Keratinocyte (primary cell): ENCODE data around the gene MGLL. TPM values are rescaled to one million over a fixed set of nuclear protein-coding genes. Genes with fewer than 3 reads are reported as not detected.
A peak's percentile ranks its signal among the peaks of the same experiment; 100 is the strongest.

ENCODE experiments used
- DNase-seq: peaks from one replicate; pipeline ENCODE4 v3.0.0-alpha.2; 2011; ENCODE audit warnings: low read depth, missing footprints, low spot score
- FAIRE-seq: peaks from 2 replicates; lab custom pipeline; 2011; peaks lifted over from hg19 to GRCh38; lab: Jason Lieb, UNC
- H2AFZ ChIP-seq: 2 replicates; pipeline ENCODE4 v1.6.0; 2012; ENCODE audit warnings: low read length, control low read depth, inconsistent platforms; ENCODE audit not compliant: control insufficient read depth
- H3K27ac ChIP-seq: 2 replicates; pipeline ENCODE4 v1.5.1; 2011; ENCODE audit warnings: low read length; ENCODE audit not compliant: control insufficient read depth, insufficient read depth
- H3K27me3 ChIP-seq: 3 replicates; pipeline ENCODE4 v1.6.0; 2011; ENCODE audit warnings: low read length; ENCODE audit not compliant: control insufficient read depth, insufficient read depth; ENCODE audit errors: extremely low read depth
- H3K36me3 ChIP-seq, 2 experiments: 2 replicates in 1 of 2; 3 replicates in 1 of 2; pipeline ENCODE4 v1.5.1; 2011; ENCODE audit warnings: low read length in 2 of 2, mild to moderate bottlenecking in 1 of 2; ENCODE audit not compliant: control insufficient read depth in 2 of 2, insufficient read depth in 2 of 2; ENCODE audit errors: extremely low read depth in 1 of 2
- H3K4me1 ChIP-seq: 3 replicates; pipeline ENCODE4 v1.5.1; 2011; ENCODE audit warnings: low read length; ENCODE audit not compliant: control insufficient read depth, insufficient read depth; ENCODE audit errors: extremely low read depth
- H3K4me2 ChIP-seq: 3 replicates; pipeline ENCODE4 v1.6.0; 2011; ENCODE audit warnings: low read depth, low read length; ENCODE audit not compliant: control insufficient read depth, insufficient read depth; ENCODE audit errors: extremely low read depth
- H3K4me3 ChIP-seq, 3 experiments: fragments of 200-600 bp in 1 of 3; sonication (generic) in 1 of 3; 2 replicates in 2 of 3; 3 replicates in 1 of 3; pipeline ENCODE4 v1.5.1; 2011 to 2016; ENCODE audit warnings: low read length in 3 of 3, mild to moderate bottlenecking in 3 of 3, control low read depth in 2 of 3, inconsistent platforms in 1 of 3, low read depth in 1 of 3, mixed read lengths in 1 of 3, mixed run types in 1 of 3, moderate library complexity in 1 of 3; ENCODE audit not compliant: control insufficient read depth in 2 of 3, insufficient read depth in 2 of 3; ENCODE audit errors: extremely low read depth in 1 of 3
- H3K79me2 ChIP-seq: 2 replicates; pipeline ENCODE4 v1.6.0; 2012; ENCODE audit warnings: low read length; ENCODE audit not compliant: control insufficient read depth, insufficient read depth
- H3K9ac ChIP-seq: 3 replicates; pipeline ENCODE4 v1.6.0; 2011; ENCODE audit warnings: low read length; ENCODE audit not compliant: control insufficient read depth, insufficient read depth; ENCODE audit errors: extremely low read depth
- H3K9me1 ChIP-seq: 3 replicates; pipeline ENCODE4 v1.6.0; 2011; ENCODE audit warnings: low read length; ENCODE audit not compliant: control insufficient read depth, insufficient read depth; ENCODE audit errors: extremely low read depth
- H3K9me3 ChIP-seq: 2 replicates; pipeline ENCODE4 v1.5.1; 2012; ENCODE audit warnings: low read depth, low read length; ENCODE audit not compliant: control insufficient read depth
- H4K20me1 ChIP-seq: 3 replicates; pipeline ENCODE4 v1.6.0; 2011; ENCODE audit warnings: low read length; ENCODE audit not compliant: control insufficient read depth, insufficient read depth; ENCODE audit errors: extremely low read depth
- CTCF ChIP-seq, 3 experiments: IDR thresholded peaks in 1 of 3; conservative IDR thresholded peaks in 1 of 3; optimal IDR thresholded peaks in 1 of 3; 2 replicates in 2 of 3; 3 replicates in 1 of 3; pipeline versions ENCODE3 to v1.5.1; 2011; ENCODE audit warnings: low read length in 3 of 3, mild to moderate bottlenecking in 3 of 3, moderate library complexity in 2 of 3, control low read depth in 1 of 3, inconsistent platforms in 1 of 3; ENCODE audit not compliant: insufficient read depth in 2 of 3; ENCODE audit errors: extremely low read depth in 1 of 3
- EZH2 ChIP-seq: IDR thresholded peaks from one replicate; pipeline ENCODE4 v1.6.1; 2012; ENCODE audit warnings: inconsistent platforms, mild to moderate bottlenecking, low read length, moderate library complexity
- dilution Hi-C: fragments of 300-500 bp; cut with MboI; formaldehyde crosslinking; loops from one replicate; pipeline ENCODE4 v1.7.0; 2020; ENCODE audit warnings: low sequenced_read_pairs; ENCODE audit not compliant: extremely low pct_ligation_motif_present
- polyA plus RNA-seq, 5 experiments: library from polyadenylated mRNA; depleted of rRNA in 3 of 5; stranded (reverse) in 3 of 5; stranded (forward) in 1 of 5; unstranded in 1 of 5; fragments of >200 nt; gene quantifications; 1 replicate in 1 of 5; 2 replicates in 3 of 5; 3 replicates in 1 of 5; pipeline versions ENCODE4 v1.2.1 to v1.2.3, GENCODE V29; 2011 to 2012; ENCODE audit warnings: missing spikeins in 2 of 5, low read depth in 1 of 5, low replicate concordance in 1 of 5

The MGLL gene
- polyA plus RNA-seq, 1 donor (not counting 4 experiments of a cell fraction or from before 2014, with no cell fraction given), result 17.8 TPM

GRCh38 chr3:127858521-127858920 is 36.2 kb upstream of the MGLL start:
- H3K9ac ChIP-seq, result no peak overlapping the region
- no peak for FAIRE-seq

GRCh38 chr3:127857333-127857732 is 35.0 kb upstream of the MGLL start:
- H3K9me1 ChIP-seq, result no peaks in the 10 kb centered on the region
- no peak overlapping the region for H3K9ac ChIP-seq
- H3K27me3 ChIP-seq, result peaks cover 7% of the 10 kb centered on the region
- no peaks in the 10 kb centered on the region for H3K4me1 ChIP-seq
- H2AFZ ChIP-seq, result no peak overlapping the region
- DNase-seq, result no peak
- no peaks in the 10 kb centered on the region for H3K79me2 ChIP-seq
- FAIRE-seq, result no peak
- no peak overlapping the region for H3K27ac ChIP-seq
- H3K36me3 ChIP-seq, result no peaks in the 10 kb centered on the region
- TF ChIP-seq CTCF (optimal IDR thresholded peaks at IDR 0.05 in 1 of 3, IDR thresholded peaks at IDR 0.05 in 1 of 3, conservative IDR thresholded peaks at IDR 0.05 in 1 of 3; ENCODE audit: extremely low read depth in 1 of 3, insufficient read depth in 2 of 3, low read length in 3 of 3), result peak; percentile 3 to 60 (median 16)
- TF ChIP-seq EZH2, result no peak
- no peaks in the 10 kb centered on the region for H3K9me3 ChIP-seq
- H4K20me1 ChIP-seq, result no peaks in the 10 kb centered on the region
- H3K4me2 ChIP-seq, result no peak overlapping the region
- no peak overlapping the region for H3K4me3 ChIP-seq
- dilution Hi-C loops, result no loop called here

More at GRCh38 chr3:127858521-127858920, 36.2 kb upstream of the MGLL start:
- no peaks in the 10 kb centered on the region for H3K9me1 ChIP-seq
- peaks cover 7% of the 10 kb centered on the region for H3K27me3 ChIP-seq
- H3K27ac ChIP-seq, result no peak overlapping the region
- dilution Hi-C loops, result no loop called here
- H3K4me1 ChIP-seq, result no peaks in the 10 kb centered on the region
- no peak for TF ChIP-seq CTCF (optimal IDR thresholded peaks at IDR 0.05 in 1 of 3, IDR thresholded peaks at IDR 0.05 in 1 of 3, conservative IDR thresholded peaks at IDR 0.05 in 1 of 3; ENCODE audit: extremely low read depth in 1 of 3, insufficient read depth in 2 of 3, low read length in 3 of 3)
- no peak overlapping the region for H3K4me3 ChIP-seq
- no peaks in the 10 kb centered on the region for H3K9me3 ChIP-seq
- no peaks in the 10 kb centered on the region for H3K36me3 ChIP-seq
- H3K79me2 ChIP-seq, result no peaks in the 10 kb centered on the region
- H3K4me2 ChIP-seq, result no peak overlapping the region
- no peak for DNase-seq
- H2AFZ ChIP-seq, result no peak overlapping the region
- no peaks in the 10 kb centered on the region for H4K20me1 ChIP-seq
